ACC112 (cell line): ENCODE results near the gene SND1.

Experiments
- H2AFZ ChIP-seq: fragments of 200-600 bp; sonication (generic); one replicate; pipeline ENCODE4 v1.6.0; 2017; ENCODE audit warnings: antibody characterized with exemption, low read length; ENCODE audit not compliant: unreplicated experiment
- H3K27ac ChIP-seq: fragments of 200-600 bp; sonication (generic); 2 replicates; pipeline ENCODE4 v1.5.1; 2014; ENCODE audit warnings: low read depth, mild to moderate bottlenecking, antibody characterized with exemption, low read length, moderate library complexity
- H3K27me3 ChIP-seq: fragments of 200-600 bp; sonication (generic); 2 replicates; pipeline ENCODE4 v1.6.1; 2014; ENCODE audit warnings: mild to moderate bottlenecking, antibody characterized with exemption, low read length, moderate library complexity, mixed read lengths; ENCODE audit not compliant: insufficient read depth
- H3K36me3 ChIP-seq: fragments of 200-600 bp; sonication (generic); 2 replicates; pipeline ENCODE4 v1.6.1; 2016; ENCODE audit warnings: mild to moderate bottlenecking, antibody characterized with exemption, low read length, moderate library complexity, mixed read lengths; ENCODE audit not compliant: insufficient read depth
- H3K4me1 ChIP-seq: fragments of 200-600 bp; sonication (generic); one replicate; pipeline ENCODE4 v1.6.1; 2016; ENCODE audit warnings: low read length, mixed read lengths; ENCODE audit not compliant: insufficient read depth, unreplicated experiment, control insufficient read depth
- H3K4me3 ChIP-seq: fragments of 200-600 bp; sonication (generic); 2 replicates; pipeline ENCODE4 v1.5.1; 2014; ENCODE audit warnings: mild to moderate bottlenecking, low read depth, low read length
- H3K79me2 ChIP-seq: fragments of 200-600 bp; sonication (generic); one replicate; pipeline ENCODE4 v1.6.0; 2016; ENCODE audit warnings: low read length; ENCODE audit not compliant: control insufficient read depth, unreplicated experiment, insufficient read depth

The SND1 gene

DNA sequence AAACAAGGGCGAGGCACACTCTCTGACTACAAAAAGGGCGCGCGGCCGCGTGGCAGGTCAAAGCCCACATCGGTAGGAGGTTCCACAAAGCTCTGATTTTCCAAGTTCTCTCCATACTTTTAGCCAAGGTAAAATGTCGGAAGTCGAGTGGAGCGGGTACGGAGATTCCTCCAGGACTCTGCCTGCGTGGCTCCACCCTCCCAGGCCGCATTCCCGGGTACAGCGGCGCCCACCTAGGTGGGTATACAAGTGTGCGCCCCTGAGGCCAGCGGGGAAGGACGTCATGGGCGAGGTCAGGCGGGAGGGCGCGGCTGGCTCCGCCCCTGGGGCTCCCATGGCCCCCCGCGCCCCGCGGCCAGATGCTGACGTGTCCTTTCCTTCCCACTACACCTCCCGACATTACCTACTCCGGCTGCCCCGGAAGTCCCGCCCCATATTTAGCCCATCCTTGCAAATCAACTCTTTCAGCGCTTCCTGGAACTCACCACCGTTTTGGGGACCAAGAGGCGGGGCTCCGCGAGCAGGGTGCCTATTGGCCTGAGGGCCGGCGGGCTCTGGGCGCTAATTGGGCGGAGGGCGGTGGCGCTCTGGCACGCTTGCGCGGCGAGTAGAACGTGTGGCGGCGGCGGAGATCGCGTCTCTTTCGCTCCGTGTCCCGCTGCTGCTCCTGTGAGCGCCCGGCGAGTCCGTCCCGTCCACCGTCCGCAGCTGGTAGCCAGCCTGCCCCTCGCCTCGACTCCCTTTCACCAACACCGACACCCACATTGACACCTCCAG is at the start of gene SND1:
SND1 (plus strand) TSS at position 639 of the 777 bp plus-strand sequence. CDS start 180 bp downstream, outside the sequence.
- Histone ChIP-seq H3K27ac (peak within 1 kb of the TSS; percentile 75), H3K4me3 (peak within 1 kb of the TSS; percentile 100), H2AFZ (peak within 1 kb of the TSS; percentile 80), H3K27me3 (no peaks in the 10 kb centered on the region), H3K79me2 (peaks cover 47% of the 10 kb centered on the region), H3K36me3 (peaks cover 6% of the 10 kb centered on the region; the same call in 1 of the 2 replicates), H3K4me1 (peaks cover 29% of the 10 kb centered on the region)

DNA sequence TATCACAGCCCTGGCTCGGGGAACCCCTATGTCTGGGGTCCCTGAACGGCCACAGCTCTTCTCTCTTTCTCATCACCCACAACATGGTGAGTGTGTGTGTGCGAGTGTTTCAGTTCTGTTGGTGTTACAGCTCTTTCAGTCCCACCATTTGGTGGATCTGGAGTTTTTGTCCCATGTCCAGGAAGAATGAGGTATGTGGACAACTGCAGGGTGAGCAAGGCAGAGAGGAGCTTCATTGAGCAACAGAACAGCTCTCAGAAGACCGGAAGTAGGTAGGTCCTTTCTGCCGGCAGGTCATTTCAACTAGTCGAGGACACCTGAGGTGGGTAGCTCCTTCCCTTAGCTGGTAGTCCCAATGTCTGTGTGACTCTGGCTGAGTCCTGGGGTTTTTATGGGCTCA is 43.5 kb upstream of the SND1 start:
- Histone ChIP-seq H3K27me3 (peaks cover 13% of the 10 kb centered on the region), H2AFZ (no peak overlapping the region), H3K4me3 (no peak overlapping the region), H3K4me1 (no peaks in the 10 kb centered on the region), H3K27ac (no peak overlapping the region), H3K79me2 (no peaks in the 10 kb centered on the region), H3K36me3 (no peaks in the 10 kb centered on the region)

DNA sequence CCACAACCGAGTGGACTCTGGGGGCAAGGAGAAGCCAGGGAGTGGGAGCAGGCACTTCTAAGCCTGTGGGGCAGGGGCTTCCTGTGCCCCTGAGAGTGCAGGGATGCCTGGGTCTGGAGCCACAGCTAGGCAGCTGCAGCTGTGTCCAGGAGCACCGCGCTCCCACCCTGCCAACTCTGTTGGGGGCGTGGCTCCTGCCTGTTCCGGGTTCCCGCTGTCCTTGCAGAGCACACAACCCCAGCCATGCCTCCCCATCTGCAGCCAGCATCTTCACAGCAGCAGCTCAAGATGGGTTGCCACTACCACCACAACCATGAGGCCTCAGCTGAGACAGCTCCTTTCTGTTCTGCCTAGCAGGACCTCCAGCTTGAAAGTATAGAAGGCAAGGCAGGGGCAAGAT is 42.7 kb upstream of the SND1 start:
- H3K79me2 ChIP-seq: no peaks in the 10 kb centered on the region
- H3K4me1 ChIP-seq: no peaks in the 10 kb centered on the region
- peaks cover 21% of the 10 kb centered on the region for H3K27me3 ChIP-seq
- H3K27ac ChIP-seq: no peak overlapping the region
- H2AFZ ChIP-seq: no peak overlapping the region
- H3K4me3 ChIP-seq: no peak overlapping the region
- no peaks in the 10 kb centered on the region for H3K36me3 ChIP-seq

DNA sequence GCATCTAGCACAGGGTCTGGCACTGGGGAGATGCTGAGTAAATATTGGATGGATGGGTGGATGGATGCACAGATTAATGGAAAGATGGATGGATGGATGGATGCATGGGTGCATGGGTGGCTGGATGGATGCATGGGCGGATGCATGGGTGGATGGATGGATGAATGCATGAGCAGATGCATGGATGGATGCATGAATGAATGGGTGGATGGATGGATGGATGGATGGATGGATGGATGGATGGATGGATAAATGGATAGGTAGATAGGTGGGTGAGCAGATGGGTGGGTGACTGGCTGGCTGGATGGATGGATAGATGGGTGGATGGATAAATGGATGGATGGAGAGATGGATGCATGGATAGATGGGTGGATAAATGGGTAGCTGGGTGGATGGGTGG is 39.7 kb upstream of the SND1 start:
- no peak overlapping the region for H2AFZ ChIP-seq
- peaks cover 51% of the 10 kb centered on the region for H3K27me3 ChIP-seq
- no peak overlapping the region for H3K4me3 ChIP-seq

DNA sequence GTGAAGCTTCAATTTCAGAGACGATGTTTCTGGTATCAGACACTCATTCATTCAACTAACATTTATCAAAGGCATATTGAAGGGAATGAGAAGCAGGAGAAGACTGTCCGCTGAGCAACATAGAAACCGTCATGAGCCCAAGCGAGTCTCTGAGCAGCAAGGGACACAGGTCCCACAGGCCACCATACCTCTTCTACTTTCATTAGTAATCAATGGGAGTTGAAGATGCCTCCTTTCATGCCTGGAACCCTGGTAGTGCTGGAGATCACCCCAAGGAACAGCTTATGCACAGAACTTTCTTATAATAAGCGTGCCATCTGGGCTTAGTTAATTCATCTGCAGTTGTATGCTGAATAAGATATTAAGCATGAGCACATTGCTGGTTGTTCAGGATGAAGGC is 35.3 kb upstream of the SND1 start:
- Histone ChIP-seq H3K4me1 (no peaks in the 10 kb centered on the region), H3K79me2 (no peaks in the 10 kb centered on the region), H3K4me3 (no peak overlapping the region), H3K36me3 (no peaks in the 10 kb centered on the region), H3K27ac (no peak overlapping the region), H3K27me3 (peaks cover 87% of the 10 kb centered on the region), H2AFZ (no peak overlapping the region)

More for the DNA sequence above, 39.7 kb upstream of the SND1 start:
- no peaks in the 10 kb centered on the region for H3K36me3 ChIP-seq
- no peaks in the 10 kb centered on the region for H3K4me1 ChIP-seq
- no peak overlapping the region for H3K27ac ChIP-seq
- no peaks in the 10 kb centered on the region for H3K79me2 ChIP-seq

DNA sequence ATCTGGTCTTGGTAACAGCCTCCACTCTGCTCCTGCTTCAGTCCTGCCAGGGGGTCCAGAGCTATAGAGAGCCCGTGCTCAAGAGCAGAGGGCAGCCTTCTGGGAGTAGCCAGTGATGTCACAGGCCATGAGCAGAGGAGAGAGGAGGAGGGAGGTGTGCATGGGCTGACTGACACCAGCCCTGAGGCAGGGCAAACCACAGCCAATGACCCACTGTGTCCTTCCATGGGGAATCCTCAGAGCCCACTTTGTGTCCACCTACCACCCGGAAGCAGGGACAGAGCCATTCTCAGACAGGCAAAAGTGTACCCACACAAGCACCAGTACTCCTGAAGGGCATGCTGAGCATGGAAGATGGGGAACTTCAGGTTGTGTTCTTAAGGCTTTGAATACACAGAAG is 34.0 kb upstream of the SND1 start, which contains the start of gene PAX4:
PAX4 (minus strand) TSS at position 101 of the 400 bp plus-strand sequence. CDS start 2,214 bp downstream, outside the sequence.
- no peak within 1 kb of the TSS for H3K4me3 ChIP-seq
- H3K36me3 ChIP-seq: no peaks in the 10 kb centered on the region
- no peak within 1 kb of the TSS for H2AFZ ChIP-seq
- peaks cover 99% of the 10 kb centered on the region for H3K27me3 ChIP-seq
- no peaks in the 10 kb centered on the region for H3K4me1 ChIP-seq
- H3K27ac ChIP-seq: no peak within 1 kb of the TSS
- H3K79me2 ChIP-seq: no peaks in the 10 kb centered on the region

DNA sequence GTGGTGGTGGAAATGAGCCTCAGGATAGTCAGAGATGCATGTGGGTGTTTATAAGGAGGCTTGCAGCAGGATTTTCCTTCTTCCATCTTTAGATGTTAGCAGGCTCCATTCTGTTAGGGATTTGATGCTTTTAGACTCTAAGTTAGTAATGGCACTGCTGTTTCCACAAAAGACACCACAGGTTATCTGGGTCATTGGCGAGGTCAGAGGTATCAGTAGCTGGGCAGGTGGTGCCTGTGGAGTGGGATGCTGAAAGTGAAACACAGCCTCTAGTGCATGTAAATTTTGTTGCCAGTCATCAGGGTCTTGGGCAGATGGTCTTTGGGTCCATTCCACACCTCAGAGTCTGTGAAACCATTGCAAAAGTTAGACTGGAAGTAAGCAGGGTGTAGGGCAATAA is 33.2 kb upstream of the SND1 start:
- Histone ChIP-seq H3K4me3 (no peak overlapping the region), H3K27ac (no peak overlapping the region), H3K27me3 (peaks cover 99% of the 10 kb centered on the region), H3K4me1 (no peaks in the 10 kb centered on the region), H2AFZ (no peak overlapping the region), H3K79me2 (no peaks in the 10 kb centered on the region), H3K36me3 (no peaks in the 10 kb centered on the region)

DNA sequence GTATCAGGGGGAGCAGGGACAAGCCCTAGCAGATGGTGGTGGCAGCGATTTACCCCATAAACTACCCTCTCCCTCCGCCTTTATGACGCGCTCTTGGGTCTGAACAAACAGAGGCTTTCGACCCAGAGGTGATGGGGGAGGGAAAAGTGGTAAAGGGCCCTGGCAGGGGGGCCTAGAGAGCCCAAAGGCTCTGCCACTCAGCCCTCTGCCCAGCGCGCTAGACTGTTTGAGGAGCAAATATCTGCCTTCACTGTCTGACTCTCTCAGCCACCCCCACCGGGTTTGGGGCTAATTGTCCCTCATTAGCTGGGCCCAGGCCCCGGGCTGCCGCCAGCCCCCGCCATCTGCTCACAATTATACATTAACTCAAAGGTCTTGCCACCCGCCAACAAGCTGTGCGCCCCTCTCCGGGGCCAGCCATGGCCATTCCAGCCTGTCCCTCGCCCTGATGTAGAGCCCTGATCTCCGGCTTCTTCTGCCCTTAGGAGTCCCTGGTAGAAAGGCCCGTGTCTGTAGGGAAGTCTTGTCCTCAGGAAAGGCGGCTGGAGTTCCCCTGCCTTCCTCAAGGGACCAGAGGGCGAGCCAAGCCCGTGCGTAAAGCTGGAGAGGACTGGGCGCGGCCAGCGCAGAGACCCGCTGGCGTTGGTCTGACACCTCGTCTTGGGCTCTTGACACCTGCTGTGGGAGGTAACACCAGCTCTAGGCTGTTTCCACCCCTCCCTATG is 32.2 kb upstream of the SND1 start:
- H3K4me1 ChIP-seq: no peaks in the 10 kb centered on the region
- no peaks in the 10 kb centered on the region for H3K36me3 ChIP-seq
- 0 out of 2 replicates have a peak overlapping the region, but pooled peaks have one; percentile 30 for H3K4me3 ChIP-seq
- H3K79me2 ChIP-seq: no peaks in the 10 kb centered on the region
- H3K27ac ChIP-seq: no peak overlapping the region
- peaks cover 95% of the 10 kb centered on the region for H3K27me3 ChIP-seq
- H2AFZ ChIP-seq: no peak overlapping the region

DNA sequence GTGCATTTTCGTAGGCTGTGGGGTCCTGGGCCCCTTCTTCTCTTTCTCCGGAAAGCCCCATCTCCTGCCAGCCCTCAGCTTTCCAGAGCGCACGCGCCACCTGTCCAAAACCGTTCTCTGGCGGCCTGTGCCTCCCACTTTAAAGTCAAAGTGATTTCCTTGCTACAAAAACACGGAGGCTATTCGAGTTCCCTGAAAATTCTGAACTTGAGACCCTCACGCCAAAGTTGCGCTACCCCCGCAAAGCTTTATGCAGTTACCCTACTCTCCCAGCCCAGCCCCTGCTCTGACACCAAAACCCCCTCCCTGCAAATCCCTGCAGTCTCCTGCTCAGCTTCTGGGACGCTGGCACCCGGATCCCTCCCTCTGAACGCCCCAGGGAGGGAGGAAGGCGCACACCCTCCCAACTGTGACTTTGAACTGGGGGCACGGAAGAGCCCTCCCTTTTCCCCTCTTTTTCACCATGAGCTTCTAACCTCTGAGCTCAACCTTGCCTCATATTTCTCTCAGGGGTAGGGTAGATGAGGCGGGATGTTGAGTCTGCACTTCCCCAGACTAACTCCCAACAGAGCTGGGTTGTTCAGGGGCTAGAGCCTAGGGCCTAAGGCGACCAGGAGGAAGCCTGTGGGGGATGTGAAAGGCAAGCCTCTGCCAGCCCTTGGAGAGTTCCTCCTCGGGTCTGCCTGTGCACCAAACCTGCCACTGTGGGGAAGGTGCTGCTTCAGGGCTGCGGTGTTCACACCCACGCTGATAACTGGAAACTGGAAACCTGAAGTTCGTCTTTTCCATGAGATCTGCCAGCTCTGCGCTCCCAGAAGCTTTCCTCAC is 31.4 kb upstream of the SND1 start:
- Histone ChIP-seq H2AFZ (no peak overlapping the region), H3K4me1 (no peaks in the 10 kb centered on the region), H3K79me2 (no peaks in the 10 kb centered on the region), H3K36me3 (no peaks in the 10 kb centered on the region), H3K4me3 (0 out of 2 replicates have a peak overlapping the region, but pooled peaks have one; percentile 40), H3K27ac (no peak overlapping the region), H3K27me3 (peaks cover 94% of the 10 kb centered on the region)

DNA sequence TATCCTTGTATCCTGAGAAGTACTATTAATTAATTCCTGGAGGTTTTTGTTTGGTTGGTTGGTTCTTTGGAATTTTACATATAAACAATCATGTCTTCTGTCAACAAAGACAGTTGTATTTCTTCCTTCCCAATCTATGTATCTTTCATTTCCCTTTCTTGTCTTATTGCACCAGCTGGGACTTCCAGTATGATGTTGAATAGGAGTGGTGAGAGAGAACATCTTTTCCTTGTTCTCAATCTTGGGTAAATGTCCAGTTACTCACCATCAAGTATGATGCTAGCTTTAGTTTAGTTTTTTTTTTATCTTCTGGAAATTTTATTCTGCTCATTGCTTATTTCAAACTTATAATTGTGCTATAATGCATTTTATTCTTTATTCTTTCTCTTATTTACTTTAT is 26.7 kb upstream of the SND1 start:
- Histone ChIP-seq H3K4me1 (no peaks in the 10 kb centered on the region), H3K79me2 (no peaks in the 10 kb centered on the region), H3K36me3 (no peaks in the 10 kb centered on the region), H3K27me3 (peaks cover 47% of the 10 kb centered on the region), H3K27ac (no peak overlapping the region), H2AFZ (no peak overlapping the region), H3K4me3 (no peak overlapping the region)
